Daoy (cell line): ENCODE measurements around the gene SLC30A9. TPM values are rescaled to one million over a fixed set of nuclear protein-coding genes. Genes with fewer than 3 reads are reported as not detected.

ENCODE experiments used
- DNase-seq: peaks from one replicate; pipeline ENCODE4 v3.0.0-alpha.2; 2015; ENCODE audit warnings: low read depth
- total RNA-seq: library from RNA; depleted of rRNA; stranded (reverse); fragments of >200 nt; shearing (Covaris generic); gene quantifications from 2 replicates; pipeline ENCODE4 v1.2.3, GENCODE V29; 2014

Gene SLC30A9
- total RNA-seq, 1 experiment from 2014 or later = 65.0 TPM

DNA sequence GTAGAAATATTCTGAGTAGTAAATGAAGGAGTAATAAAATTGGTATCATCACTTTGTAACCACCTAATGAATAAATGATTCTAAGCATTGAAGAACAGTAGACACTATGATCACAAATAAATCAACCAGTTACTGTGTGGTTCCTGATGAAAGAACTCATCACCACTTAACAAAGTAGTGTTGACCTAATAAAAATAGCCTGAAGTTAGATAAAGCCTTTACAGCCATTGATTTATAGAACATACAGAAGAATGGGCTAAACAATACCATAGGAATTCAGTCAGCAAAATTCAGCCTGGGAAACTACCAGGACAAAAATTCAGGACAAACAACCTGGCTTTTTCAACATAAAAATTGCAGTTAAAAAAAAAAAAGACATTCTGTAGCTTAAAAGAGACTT lies 9.0 kb downstream of the SLC30A9 start:
- no peak for DNase-seq

DNA sequence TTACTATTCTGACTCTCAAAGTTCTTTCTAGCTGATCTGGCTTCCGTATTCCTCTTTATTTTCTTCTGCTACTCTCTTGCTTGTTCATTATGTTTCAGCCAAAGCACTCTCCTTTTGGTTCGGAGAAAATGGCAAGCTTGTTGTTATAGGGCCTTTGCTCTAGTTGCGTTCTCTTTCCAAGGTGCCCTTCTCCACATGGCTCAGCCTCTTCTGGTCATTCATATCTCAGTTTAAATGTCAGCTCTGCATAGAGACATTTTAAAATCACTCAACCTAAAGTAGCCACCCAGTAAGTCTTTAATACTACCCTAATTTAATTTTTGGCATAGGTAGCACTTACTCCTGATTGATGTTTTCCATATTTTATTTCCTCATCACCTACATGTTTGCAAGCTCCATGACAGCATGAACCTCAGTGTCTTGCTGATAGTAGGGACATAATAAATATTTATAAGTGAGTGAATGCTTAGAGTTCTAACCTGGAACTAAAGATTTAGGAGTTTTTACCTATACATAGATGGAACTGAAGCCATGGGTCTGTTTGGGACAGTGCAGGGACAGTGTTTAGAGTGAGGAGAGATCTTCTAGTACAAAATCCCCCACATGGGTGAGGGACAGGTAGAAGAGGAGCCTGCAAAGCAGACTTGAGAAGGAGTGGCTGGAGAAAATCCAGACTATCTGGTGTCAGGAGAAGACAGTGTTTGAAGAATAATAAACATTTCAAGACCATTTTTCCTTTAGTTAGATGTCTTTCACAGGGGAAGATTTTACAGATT lies 17.9 kb downstream of the SLC30A9 start:
- DNase-seq = no peak

DNA sequence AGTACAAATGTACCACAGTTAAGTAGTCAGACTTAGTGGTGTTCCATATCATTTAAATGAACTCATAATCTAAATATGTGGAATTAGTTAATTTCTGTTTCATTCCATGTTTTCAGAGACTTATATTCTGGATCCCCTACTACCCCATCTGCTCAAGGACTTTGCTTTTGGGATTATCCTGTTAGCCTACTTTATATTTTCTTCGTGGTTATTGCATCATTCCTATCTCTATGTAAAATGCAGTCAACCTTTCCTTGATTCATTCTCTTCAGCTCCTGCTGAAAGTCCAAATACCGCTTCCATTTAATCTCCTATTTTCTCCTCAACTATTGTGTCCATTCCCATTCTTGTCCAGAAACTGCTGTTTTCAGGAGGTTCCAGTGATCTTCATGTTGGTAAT lies 25.1 kb downstream of the SLC30A9 start:
- no peak for DNase-seq

DNA sequence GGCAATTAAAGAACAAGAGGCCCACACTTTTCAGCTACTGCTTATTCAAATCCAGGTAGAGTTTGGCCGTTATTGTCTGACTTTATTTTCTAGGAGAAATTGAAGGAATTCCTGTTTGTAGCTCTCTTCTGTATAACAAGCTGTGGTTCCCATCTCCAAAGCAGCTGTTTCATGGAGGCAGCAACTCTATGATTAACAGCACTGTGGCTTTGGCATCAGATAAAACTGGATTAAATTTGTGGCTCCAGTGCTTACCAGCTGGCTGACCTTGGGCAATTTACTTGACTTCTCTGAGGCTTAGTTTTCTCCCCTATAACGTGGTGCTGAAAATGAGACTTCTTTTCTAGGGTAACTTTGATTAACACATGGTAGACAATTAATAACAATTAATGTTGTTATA lies 28.1 kb downstream of the SLC30A9 start:
- DNase-seq = no peak

DNA sequence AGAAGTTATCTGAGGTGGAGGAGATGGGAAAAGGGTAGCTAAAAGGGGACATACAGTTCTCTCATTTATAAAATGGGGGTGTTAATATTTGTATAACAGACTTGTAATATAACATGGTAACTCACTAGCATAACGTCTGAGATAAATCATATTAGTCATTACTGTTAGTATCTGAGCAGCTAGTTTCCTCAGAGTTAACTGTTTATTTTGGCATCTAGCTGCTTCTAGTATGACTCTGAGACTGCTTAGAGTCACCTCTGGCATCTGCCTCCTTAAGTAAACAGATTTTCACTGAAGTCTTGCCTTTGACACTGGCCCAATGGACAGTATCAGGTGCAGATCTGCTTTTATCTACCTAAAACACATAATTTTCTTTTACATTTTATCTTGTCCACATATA lies 58.1 kb downstream of the SLC30A9 start:
- DNase-seq = peak; percentile 49

- DNase-seq = no peak
Measured at GRCh38 chr4:42050516-42051249, 60.4 kb downstream of the SLC30A9 start.

DNA sequence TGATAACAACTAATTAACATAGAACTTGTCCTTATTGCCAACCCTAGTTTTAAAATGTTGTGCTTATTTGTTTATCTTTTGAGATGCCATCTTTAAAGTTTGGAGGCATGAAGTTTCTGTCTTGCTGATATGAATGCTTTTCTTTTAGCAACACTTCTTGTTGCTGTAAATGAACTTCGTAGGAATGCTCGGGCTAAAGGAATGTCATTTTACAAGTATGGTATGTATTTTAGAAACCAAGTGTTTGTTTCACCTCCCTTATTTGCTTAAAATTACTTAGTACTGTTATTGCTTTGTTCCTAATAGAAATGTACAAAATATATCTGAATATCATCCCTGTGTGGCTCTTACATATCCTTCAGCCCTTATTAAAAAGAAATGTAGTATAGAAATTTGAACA lies 76.1 kb downstream of the SLC30A9 start:
- no peak for DNase-seq

DNA sequence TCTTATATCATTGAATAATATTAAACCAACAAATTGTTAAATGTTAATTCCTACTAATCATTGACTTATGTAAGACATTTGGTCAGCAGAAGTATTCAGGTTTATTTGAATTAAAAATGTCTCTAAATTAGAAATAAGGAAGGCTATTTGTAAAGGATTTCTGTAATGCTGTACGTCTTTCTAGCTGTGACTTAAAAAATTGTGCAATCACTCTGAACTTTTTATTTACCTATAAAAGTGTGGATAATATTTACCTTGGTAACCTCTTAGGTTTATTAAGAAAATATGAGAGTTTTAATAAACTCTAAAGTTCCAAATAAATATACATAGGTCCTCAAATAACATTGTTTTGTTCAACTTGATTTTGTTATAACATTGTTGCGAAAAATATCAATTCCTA lies 76.9 kb downstream of the SLC30A9 start:
- no peak for DNase-seq

DNA sequence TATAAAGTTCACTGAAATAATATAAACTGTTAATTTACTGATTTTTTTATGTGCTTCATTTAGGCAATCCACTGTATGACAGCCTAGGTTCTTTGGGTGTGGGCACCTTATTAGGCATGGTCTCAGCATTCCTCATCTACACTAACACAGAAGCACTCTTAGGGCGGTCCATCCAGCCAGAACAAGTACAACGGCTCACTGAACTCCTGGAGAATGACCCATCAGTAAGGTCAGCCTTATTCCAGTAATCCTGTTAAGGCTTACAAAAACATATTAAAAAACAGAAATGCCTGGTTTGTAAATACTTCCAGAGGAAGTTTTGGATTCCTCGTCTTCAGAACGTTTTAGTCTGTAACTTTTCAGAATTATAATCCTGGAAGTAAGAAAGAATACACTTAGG lies 80.1 kb downstream of the SLC30A9 start:
- DNase-seq = no peak

GRCh38 chr4:42074294-42074693 lies 84.0 kb downstream of the SLC30A9 start:
- DNase-seq = no peak

DNA sequence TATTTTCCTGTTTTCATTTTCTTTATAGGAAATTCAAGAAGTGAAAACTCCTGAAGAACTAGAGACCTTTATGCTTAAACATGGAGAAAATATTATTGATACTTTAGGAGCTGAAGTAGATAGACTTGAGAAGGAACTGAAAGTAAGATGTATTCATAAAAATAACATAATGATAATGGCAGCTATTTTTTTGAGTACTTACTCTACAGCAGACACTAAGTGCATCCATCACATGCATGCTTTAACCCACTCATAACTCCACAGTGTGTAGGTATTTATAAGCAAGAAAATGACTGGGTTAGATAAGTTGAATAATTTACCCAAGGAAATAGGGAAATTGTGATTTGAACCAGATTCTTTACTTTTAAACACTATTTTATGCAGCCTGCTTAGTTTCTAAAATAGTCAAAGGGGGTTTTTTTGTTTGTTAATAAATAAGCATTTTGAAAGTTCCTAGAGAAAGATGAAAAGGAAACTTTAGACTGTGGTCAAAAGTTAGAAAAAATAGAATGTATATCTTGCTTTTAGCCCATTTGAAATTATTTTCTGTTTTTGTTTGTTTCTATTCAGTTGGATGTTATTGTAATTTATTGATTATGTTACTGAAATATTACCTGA lies 88.0 kb downstream of the SLC30A9 start:
- no peak for DNase-seq

DNA sequence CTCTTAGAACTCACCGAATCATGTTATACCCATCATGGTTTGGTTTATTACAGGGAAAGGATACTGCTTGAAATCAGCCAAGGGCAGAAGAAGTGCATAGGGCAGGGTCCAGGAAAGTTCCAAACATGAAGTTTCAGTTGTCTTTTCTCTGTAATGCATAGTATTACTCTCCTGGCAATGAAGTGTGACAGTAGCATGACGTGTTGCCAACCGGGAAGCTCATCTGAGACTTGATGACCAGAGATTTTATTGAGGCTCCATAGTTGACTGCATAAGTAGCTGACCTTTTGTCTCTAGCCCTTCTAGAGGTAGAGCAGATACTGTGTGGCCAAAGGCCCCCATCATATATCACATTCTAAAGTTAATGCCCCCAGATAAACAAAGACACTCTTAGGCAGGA lies 90.0 kb downstream of the SLC30A9 start:
- no peak for DNase-seq

- DNase-seq = no peak
Measured at GRCh38 chr4:42083816-42084215, 93.5 kb downstream of the SLC30A9 start.

DNA sequence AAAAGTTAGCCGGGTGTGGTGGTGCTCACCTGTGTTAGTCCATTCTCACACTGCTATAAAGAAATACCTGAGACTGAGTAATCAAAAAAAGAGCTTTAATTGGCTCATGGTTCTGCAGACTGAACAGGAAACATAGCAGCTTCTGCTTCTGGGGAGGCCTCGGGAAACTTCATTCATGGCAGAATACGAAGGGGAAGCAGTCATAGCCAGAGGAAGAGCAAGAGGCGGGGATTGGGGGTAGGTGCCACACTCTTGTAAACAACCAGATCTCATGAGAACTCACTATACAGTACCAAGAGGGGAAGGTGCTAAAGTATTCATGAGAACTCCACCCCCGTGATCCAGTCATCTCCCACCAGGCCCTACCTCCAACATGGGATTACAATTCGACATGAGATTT lies 98.1 kb downstream of the SLC30A9 start:
- no peak for DNase-seq

DNA sequence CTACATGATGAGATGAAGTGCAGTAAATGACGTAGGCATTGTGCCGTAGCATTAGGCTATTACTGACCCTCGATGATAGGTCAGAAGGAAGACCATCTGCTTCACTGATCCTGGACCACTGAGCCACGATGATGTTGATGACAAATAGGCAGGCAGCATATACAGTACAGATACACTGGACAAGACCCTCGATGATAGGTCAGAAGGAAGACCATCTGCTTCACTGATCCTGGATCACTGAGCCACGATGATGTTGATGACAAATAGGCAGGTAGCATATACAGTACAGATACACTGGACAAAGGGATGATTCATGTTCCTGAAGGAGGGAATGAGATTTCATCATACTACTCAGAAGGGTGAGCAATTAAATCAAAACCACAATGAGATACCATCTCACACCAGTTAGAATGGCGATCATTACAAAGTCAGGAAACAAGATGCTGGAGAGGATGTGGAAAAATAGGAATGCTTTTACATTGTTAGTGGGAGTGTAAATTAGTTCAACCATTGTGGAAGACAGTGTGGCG lies 111.2 kb downstream of the SLC30A9 start:
- DNase-seq = peak; percentile 65

DNA sequence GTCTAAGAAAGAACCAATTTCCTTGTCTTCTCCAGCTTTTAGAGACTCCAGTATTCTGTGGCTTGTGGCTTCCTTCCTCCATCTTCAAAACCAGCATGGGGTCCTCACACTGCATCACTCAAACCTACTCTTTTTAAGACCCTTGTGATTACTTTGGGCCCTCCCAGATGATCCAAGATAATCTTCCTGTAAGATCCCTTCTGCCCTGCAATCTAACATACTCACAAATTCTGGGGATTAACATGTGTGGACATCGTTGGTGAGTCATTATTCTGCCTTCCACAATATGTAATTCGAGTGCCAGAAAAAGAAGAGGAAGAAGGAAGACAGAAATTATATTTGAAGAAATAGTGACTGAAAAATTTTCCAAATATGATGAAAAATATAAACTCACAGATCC lies 114.2 kb downstream of the SLC30A9 start:
- peak; percentile 23 for DNase-seq

GRCh38 chr4:42112846-42113245 lies 122.5 kb downstream of the SLC30A9 start:
- DNase-seq = no peak

GRCh38 chr4:42119886-42120285 lies 129.6 kb downstream of the SLC30A9 start:
- no peak for DNase-seq

DNA sequence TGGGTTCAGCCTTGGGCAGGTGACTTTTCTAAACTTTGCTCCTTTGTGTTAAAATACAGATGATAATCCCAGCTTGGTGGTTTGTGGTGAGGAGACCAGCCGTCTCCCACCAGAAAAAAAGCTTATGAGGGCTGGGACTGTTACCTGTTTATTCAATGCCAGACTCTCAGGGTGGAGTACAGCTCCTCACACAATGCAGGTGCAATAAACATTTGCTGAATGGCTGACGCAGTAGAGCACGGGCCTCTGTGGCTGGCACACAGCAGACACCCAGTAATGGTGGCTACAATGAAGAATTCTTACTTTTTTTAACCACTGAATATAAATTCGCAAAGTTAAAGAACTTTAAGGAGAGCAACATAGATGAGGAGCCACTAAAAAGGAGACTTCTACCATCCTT lies 131.9 kb downstream of the SLC30A9 start:
- DNase-seq = no peak

- DNase-seq = no peak
Measured at GRCh38 chr4:42123071-42123644, 132.8 kb downstream of the SLC30A9 start.

DNA sequence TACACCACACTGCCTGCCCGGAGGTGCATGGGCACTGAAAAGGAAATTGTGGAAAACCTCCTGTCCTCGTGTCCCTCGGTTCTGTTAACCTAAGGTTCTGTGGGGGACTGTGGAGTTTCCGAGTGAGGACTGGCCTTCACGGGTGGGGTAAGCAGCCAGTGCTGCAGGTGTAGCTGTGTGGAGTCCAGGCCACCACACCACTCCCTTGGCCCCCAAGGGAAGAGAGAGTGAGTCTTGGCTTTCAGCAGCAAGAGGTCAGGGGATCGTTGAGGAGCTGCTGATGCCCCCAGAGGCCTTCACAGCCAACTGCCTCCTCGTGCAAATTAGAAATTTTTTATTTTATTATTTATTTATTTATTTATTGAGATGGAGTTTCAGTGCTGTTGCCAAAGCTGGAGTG lies 141.8 kb downstream of the SLC30A9 start:
- DNase-seq = no peak

DNA sequence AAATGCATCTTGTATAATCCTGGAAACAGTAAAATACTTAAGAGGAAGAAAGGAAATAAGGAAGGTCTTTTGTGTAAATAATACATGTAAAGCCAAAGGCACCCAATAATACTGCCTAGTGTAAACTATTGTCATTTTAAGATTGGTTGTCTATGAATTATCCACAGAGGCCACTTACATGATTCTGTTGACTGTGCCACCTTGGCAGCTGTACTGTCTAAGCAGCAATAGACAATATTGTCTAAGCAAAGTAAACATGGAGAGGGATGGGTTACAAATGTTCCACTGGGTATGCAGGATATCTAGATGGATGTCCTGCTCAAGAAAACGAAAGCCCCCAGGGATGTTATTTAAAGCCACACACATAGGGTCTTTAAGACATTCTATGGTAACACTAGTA lies 142.7 kb downstream of the SLC30A9 start:
- no peak for DNase-seq
